HepG2 (cell line): ENCODE measurements around the gene FCHO2. TPM values are rescaled to one million over a fixed set of nuclear protein-coding genes. Genes with fewer than 3 reads are reported as not detected.
A peak's percentile ranks its signal among the peaks of the same experiment; 100 is the strongest.

Experiments used
- ATAC-seq: fragments of 200-7000 bp; cut with Tn5 transposase; 3 replicates; pipeline ENCODE4 v1.9.1; 2020; ENCODE audit warnings: mild to moderate bottlenecking, moderate library complexity
- BruUV-seq: library from RNA; stranded (reverse); fragments of 400-500 nt; replicated peaks from 2 replicates; lab custom pipeline; 2021; lab: Mats Ljungman, UMichigan
- CTCF ChIA-PET: fragments of 300-600 bp; formaldehyde crosslinking; extraction: SDS; loops from one replicate; lab custom pipeline; 2021; ENCODE audit warnings: low total read pairs, inconsistent platforms, low intra/inter-chr PET ratio; lab: Yijun Ruan, JAX
- POLR2A ChIA-PET: fragments of 350-600 bp; sonication (Branson Sonifier 250); formaldehyde crosslinking; loops from one replicate; lab custom pipeline; 2020; ENCODE audit warnings: antibody characterized with exemption, inconsistent platforms; lab: Yijun Ruan, JAX
- DNase-seq: peaks from one replicate; pipeline ENCODE4 v3.0.0-alpha.2; 2015; ENCODE audit warnings: low spot score
- FAIRE-seq: peaks from 3 replicates; lab custom pipeline; 2011; peaks lifted over from hg19 to GRCh38; lab: Jason Lieb, UNC
- H2AFZ ChIP-seq: one replicate; pipeline ENCODE4 v1.6.1; 2011; ENCODE audit warnings: low read length, inconsistent platforms
- H3K27ac ChIP-seq: fragments of 300-600 bp; 3 replicates; pipeline ENCODE4 v1.8.0; 2011; ENCODE audit warnings: mixed run types, mild to moderate bottlenecking, mixed read lengths, low read length, inconsistent platforms; ENCODE audit not compliant: insufficient read depth; ENCODE audit errors: extremely low read length
- H3K27me3 ChIP-seq, 2 experiments: fragments of 200-600 bp in 1 of 2; 2 replicates in 1 of 2; 3 replicates in 1 of 2; pipeline versions ENCODE4 v1.6.0 to v1.8.0; 2011; ENCODE audit warnings: low read length in 2 of 2, mild to moderate bottlenecking in 2 of 2, moderate library complexity in 2 of 2, inconsistent platforms in 1 of 2; ENCODE audit not compliant: insufficient read depth in 2 of 2, control insufficient read depth in 1 of 2
- H3K36me3 ChIP-seq, 2 experiments: fragments of 200-600 bp in 1 of 2; replicated peaks in 1 of 2; 2 replicates in 1 of 2; 3 replicates in 1 of 2; pipeline versions ENCODE4 v1.5.1 to v1.8.0; 2011; ENCODE audit warnings: low read length in 2 of 2, inconsistent platforms in 1 of 2; ENCODE audit not compliant: insufficient read depth in 2 of 2, control insufficient read depth in 1 of 2
- H3K4me1 ChIP-seq: 2 replicates; pipeline ENCODE4 v1.5.1; 2012; ENCODE audit warnings: low read length, inconsistent platforms; ENCODE audit not compliant: insufficient read depth
- H3K4me2 ChIP-seq: 2 replicates; pipeline ENCODE4 v1.6.0; 2011; ENCODE audit warnings: low read depth, low read length, inconsistent platforms
- H3K4me3 ChIP-seq, 3 experiments: fragments of 200-600 bp in 1 of 3; sonication (generic), shearing (Covaris generic) in 1 of 3; replicated peaks in 1 of 3; 2 replicates each; pipeline ENCODE4 v1.5.1; 2011 to 2016; ENCODE audit warnings: low read length in 3 of 3, inconsistent platforms in 2 of 3, low read depth in 2 of 3, mild to moderate bottlenecking in 2 of 3, control low read depth in 1 of 3, mixed read lengths in 1 of 3; ENCODE audit not compliant: insufficient read depth in 1 of 3
- H3K79me2 ChIP-seq: one replicate; pipeline ENCODE4 v1.6.1; 2011; ENCODE audit warnings: low read length, inconsistent platforms; ENCODE audit not compliant: insufficient read depth
- H3K9ac ChIP-seq: 2 replicates; pipeline ENCODE4 v1.6.0; 2011; ENCODE audit warnings: mild to moderate bottlenecking, low read depth, low read length, inconsistent platforms; ENCODE audit not compliant: insufficient read depth
- H3K9me3 ChIP-seq: 2 replicates; pipeline ENCODE4 v1.5.1; 2012; ENCODE audit warnings: mild to moderate bottlenecking, low read length
- H4K20me1 ChIP-seq: 2 replicates; pipeline ENCODE4 v1.6.0; 2011; ENCODE audit warnings: inconsistent platforms, mild to moderate bottlenecking, low read length, moderate library complexity; ENCODE audit not compliant: insufficient read depth
- CCDC6 ChIP-seq: sonication (generic); formaldehyde crosslinking; IDR thresholded peaks from 2 replicates; pipeline ENCODE4 v1.8.1; 2022; ENCODE audit warnings: mild to moderate bottlenecking, missing genetic modification reagents, moderate library complexity
- CEBPB ChIP-seq: IDR thresholded peaks from 2 replicates; pipeline ENCODE4 v1.6.1; 2011; ENCODE audit warnings: low read depth, low read length, improper control_type of control experiment, borderline replicate concordance
- CHD4 ChIP-seq: fragments of 200-600 bp; sonication (generic); IDR thresholded peaks from 2 replicates; pipeline ENCODE4 v1.7.0; 2017; ENCODE audit warnings: mild to moderate bottlenecking, low read length, borderline replicate concordance
- GTF3A ChIP-seq: sonication (generic); formaldehyde crosslinking; conservative IDR thresholded peaks from 2 replicates; pipeline ENCODE4 v1.4.0; 2020; ENCODE audit warnings: mild to moderate bottlenecking, missing genetic modification reagents
- MAZ ChIP-seq, 2 experiments: sonication (generic) in 1 of 2; formaldehyde crosslinking in 1 of 2; IDR thresholded peaks; 2 replicates each; pipeline versions ENCODE4 v1.5.0 to v1.6.1; 2012 to 2020; ENCODE audit warnings: low read depth in 2 of 2, mild to moderate bottlenecking in 2 of 2, borderline replicate concordance in 1 of 2, improper control_type of control experiment in 1 of 2, low read length in 1 of 2, missing genetic modification reagents in 1 of 2, moderate library complexity in 1 of 2
- MXD3 ChIP-seq: IDR thresholded peaks from 2 replicates; pipeline ENCODE4 v1.6.1; 2016; ENCODE audit warnings: mild to moderate bottlenecking, missing biosample characterization, missing genetic modification reagents
- PHF8 ChIP-seq: sonication (generic); formaldehyde crosslinking; IDR thresholded peaks from 2 replicates; pipeline ENCODE4 v1.5.0; 2020; ENCODE audit warnings: missing genetic modification reagents
- SMYD3 ChIP-seq: sonication (generic); formaldehyde crosslinking; IDR thresholded peaks from 2 replicates; pipeline ENCODE4 v1.8.1; 2023; ENCODE audit warnings: mild to moderate bottlenecking, missing genetic modification reagents
- SSRP1 ChIP-seq: IDR thresholded peaks from 2 replicates; pipeline ENCODE4 v1.6.1; 2016; ENCODE audit warnings: control low read depth
- YY1 ChIP-seq: IDR thresholded peaks from 2 replicates; pipeline ENCODE4 v1.6.1; 2011; ENCODE audit warnings: low read length, low read depth, moderate library complexity, mild to moderate bottlenecking; ENCODE audit not compliant: insufficient read depth, insufficient replicate concordance
- WGBS: methylation state at CpG from one replicate; pipeline ENCODE4 v1.1.6; 2017; ENCODE audit warnings: low lambda C conversion rate; 5-methylcytosine and 5-hydroxymethylcytosine counted together
- in situ Hi-C: cut with HindIII; loops from 2 replicates; pipeline ENCODE4 v1.10.0; 2017; ENCODE audit warnings: low pct_unique_long_range_greater_than_20kb; ENCODE audit not compliant: extremely low pct_ligation_motif_present
- intact Hi-C: fragments of 100-400 bp; cut with micrococcal nuclease; formaldehyde crosslinking; loops from one replicate; pipeline ENCODE4 v1.10.0; 2022; ENCODE audit not compliant: unreplicated experiment
- polyA plus RNA-seq, 8 experiments: library from polyadenylated mRNA; depleted of rRNA in 3 of 8; stranded (reverse) in 7 of 8; unstranded in 1 of 8; fragments of >200 nt; fragmentation: Illumina TruSeq in 4 of 8; extraction: Trizol in 4 of 8; gene quantifications; 2 replicates each; pipeline versions ENCODE4 v1.2.1 to v1.2.3, GENCODE V29; 2011 to 2016; ENCODE audit warnings: low read depth in 4 of 8, missing spikeins in 1 of 8, mixed read lengths in 1 of 8; ENCODE audit not compliant: insufficient read depth in 1 of 8
- total RNA-seq, 5 experiments: library from RNA; depleted of rRNA; stranded (reverse); fragments of >200 nt; fragmentation: Illumina TruSeq; extraction: Trizol; gene quantifications; 2 replicates each; pipeline ENCODE4 v1.2.3, GENCODE V29; 2016; ENCODE audit warnings: low read depth in 1 of 5
- TF ChIP-seq, protein P1 (sequence below): sonication (generic); formaldehyde crosslinking; IDR thresholded peaks from 2 replicates; pipeline ENCODE4 v1.4.0; 2020; ENCODE audit warnings: missing genetic modification reagents
- TF ChIP-seq, protein P2 (sequence below): sonication (generic); formaldehyde crosslinking; conservative IDR thresholded peaks from 2 replicates; pipeline ENCODE4 v1.4.0; 2020; ENCODE audit warnings: missing genetic modification reagents

FCHO2 gene
- total and polyA plus RNA-seq, 2 of the 13 experiments (the other 11 are each of a cell fraction or from before 2014, with no cell fraction given), result 11.6 to 17.3 TPM

- TF ChIP-seq MAZ (IDR thresholded peaks at IDR 0.05; ENCODE audit: borderline replicate concordance, low read depth, low read length), result no peak
- TF ChIP-seq MAZ (CRISPR knock-in tag; IDR thresholded peaks at IDR 0.05; ENCODE audit: low read depth), result no peak
- TF ChIP-seq, protein P1, sequence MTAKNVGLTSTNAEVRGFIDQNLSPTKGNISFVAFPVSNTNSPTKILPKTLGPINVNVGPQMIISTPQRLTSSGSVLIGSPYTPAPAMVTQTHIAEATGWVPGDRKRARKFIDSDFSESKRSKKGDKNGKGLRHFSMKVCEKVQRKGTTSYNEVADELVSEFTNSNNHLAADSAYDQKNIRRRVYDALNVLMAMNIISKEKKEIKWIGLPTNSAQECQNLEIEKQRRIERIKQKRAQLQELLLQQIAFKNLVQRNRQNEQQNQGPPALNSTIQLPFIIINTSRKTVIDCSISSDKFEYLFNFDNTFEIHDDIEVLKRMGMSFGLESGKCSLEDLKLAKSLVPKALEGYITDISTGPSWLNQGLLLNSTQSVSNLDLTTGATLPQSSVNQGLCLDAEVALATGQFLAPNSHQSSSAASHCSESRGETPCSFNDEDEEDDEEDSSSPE (CRISPR knock-in tag), result no peak
- no peak for TF ChIP-seq SSRP1 (CRISPR knock-in tag)
- TF ChIP-seq YY1, result no peak
- no peak for TF ChIP-seq GTF3A (CRISPR knock-in tag)
- TF ChIP-seq CCDC6 (CRISPR knock-in tag), result no peak
Measured at GRCh38 chr5:73094415-73094814, 138.6 kb downstream of the FCHO2 start (continued).

DNA sequence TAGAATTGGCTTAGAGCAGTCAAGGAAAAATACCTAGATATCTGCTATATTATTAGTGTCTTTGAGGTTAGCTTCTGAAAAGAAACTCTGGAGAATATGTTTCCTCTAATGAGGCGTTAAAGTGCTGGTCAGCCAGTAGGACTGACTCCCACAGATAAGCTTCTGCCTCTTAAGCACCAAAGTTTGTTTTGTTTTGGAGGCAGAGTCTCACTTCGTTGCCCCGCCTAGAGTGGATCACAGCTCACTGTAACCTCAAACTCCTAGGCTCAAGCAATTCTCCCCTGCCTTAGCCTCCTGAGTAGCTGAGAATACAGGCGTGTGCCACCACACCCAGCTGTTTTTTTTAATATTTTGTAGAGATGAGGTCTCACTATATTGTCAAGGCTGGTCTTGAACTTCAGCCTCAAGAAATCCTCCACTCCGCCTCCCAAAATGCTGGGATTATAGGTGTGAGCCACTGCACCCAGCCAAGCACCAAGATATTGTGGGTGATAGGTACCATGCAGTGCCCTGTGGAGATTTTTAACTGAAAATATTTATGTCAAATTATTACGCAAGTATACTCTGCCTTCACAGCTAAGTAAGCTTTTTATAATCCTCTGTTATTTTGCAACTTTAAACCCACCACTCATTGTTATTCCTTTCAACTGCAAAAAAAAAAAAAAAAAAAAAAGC is 139.9 kb downstream of the FCHO2 start:
- no peaks in the 10 kb centered on the region for H3K79me2 ChIP-seq
- ATAC-seq, result no peak
- no peak overlapping the region for H3K4me3 ChIP-seq
- no peaks in the 10 kb centered on the region for H3K4me1 ChIP-seq
- H3K36me3 ChIP-seq, result no peaks in the 10 kb centered on the region
- no peaks in the 10 kb centered on the region for H4K20me1 ChIP-seq
- DNase-seq, result no peak
- intact Hi-C loops, result no loop called here
- POLR2A ChIA-PET, result no interaction called here
- H2AFZ ChIP-seq, result no peak overlapping the region
- no peak overlapping the region for H3K9ac ChIP-seq
- FAIRE-seq, result no peak
- no peaks in the 10 kb centered on the region for H3K9me3 ChIP-seq
- 89% methylated on average over 6 of the region's 6 CpGs for WGBS
- H3K27ac ChIP-seq, result no peak overlapping the region
- H3K4me2 ChIP-seq, result no peak overlapping the region
- in situ Hi-C loops, result no loop called here
- H3K27me3 ChIP-seq, result no peaks in the 10 kb centered on the region
- TF ChIP-seq PHF8 (CRISPR knock-in tag) (no peak), SMYD3 (no peak), CEBPB (peak; percentile 15; the same call in 1 of the 2 replicates), CHD4 (no peak), MXD3 (CRISPR knock-in tag) (no peak)
- TF ChIP-seq, protein P2, sequence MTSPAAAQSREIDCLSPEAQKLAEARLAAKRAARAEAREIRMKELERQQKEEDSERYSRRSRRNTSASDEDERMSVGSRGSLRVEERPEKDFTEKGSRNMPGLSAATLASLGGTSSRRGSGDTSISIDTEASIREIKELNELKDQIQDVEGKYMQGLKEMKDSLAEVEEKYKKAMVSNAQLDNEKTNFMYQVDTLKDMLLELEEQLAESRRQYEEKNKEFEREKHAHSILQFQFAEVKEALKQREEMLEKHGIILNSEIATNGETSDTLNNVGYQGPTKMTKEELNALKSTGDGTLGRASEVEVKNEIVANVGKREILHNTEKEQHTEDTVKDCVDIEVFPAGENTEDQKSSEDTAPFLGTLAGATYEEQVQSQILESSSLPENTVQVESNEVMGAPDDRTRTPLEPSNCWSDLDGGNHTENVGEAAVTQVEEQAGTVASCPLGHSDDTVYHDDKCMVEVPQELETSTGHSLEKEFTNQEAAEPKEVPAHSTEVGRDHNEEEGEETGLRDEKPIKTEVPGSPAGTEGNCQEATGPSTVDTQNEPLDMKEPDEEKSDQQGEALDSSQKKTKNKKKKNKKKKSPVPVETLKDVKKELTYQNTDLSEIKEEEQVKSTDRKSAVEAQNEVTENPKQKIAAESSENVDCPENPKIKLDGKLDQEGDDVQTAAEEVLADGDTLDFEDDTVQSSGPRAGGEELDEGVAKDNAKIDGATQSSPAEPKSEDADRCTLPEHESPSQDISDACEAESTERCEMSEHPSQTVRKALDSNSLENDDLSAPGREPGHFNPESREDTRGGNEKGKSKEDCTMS (CRISPR knock-in tag), result no peak
- no TSS peak for BruUV-seq
- CTCF ChIA-PET, result no interaction called here
